Adrenal gland (tissue), 5 donors: ENCODE data around the gene NIBAN1.

Experiments
- CTCF ChIP-seq, 6 experiments: fragments of 450-650 bp in 4 of 6; fragments of 200-600 bp in 2 of 6; sonication (generic) in 1 of 6; IDR thresholded peaks; 1 replicate in 5 of 6; 2 replicates in 1 of 6; pipeline versions ENCODE4 v1.5.1 to v1.8.0; 2016 to 2021; ENCODE audit warnings: antibody characterized with exemption in 6 of 6, mild to moderate bottlenecking in 2 of 6, moderate library complexity in 1 of 6
- POLR2A ChIP-seq, 2 donors: fragments of 450-650 bp; IDR thresholded peaks; one replicate each; pipeline ENCODE4 v1.6.1; 2017; ENCODE audit warnings: antibody characterized with exemption in 2 of 2, mild to moderate bottlenecking in 2 of 2, moderate library complexity in 1 of 2
- donor health status: DM: no; HTN: no; CAD: no.

GRCh38 chr1:184930232-184930631 is 44.1 kb downstream of the NIBAN1 start:
- TF ChIP-seq CTCF (IDR thresholded peaks at IDR 0.05) (no peak), POLR2A (IDR thresholded peaks at IDR 0.05) (no peak)
